Caco-2 (cell line): ENCODE results near the gene TET1. TPM values are rescaled to one million over a fixed set of nuclear protein-coding genes. Genes with fewer than 3 reads are reported as not detected.

ENCODE experiments used
- BruUV-seq: library from RNA; stranded (reverse); fragments of 400-500 nt; replicated peaks from 2 replicates; lab custom pipeline; 2021; lab: Mats Ljungman, UMichigan
- CTCF ChIA-PET: fragments of 300-600 bp; sonication (Branson Sonifier 250); formaldehyde crosslinking; loops from one replicate; lab custom pipeline; 2022; ENCODE audit warnings: antibody characterized with exemption; lab: Charles Lee
- POLR2A ChIA-PET: fragments of 300-600 bp; sonication (Branson Sonifier 250); formaldehyde crosslinking; loops from one replicate; lab custom pipeline; 2022; ENCODE audit warnings: antibody characterized with exemption; lab: Charles Lee
- DNase-seq, 2 experiments: peaks; one replicate each; pipeline versions ENCODE4 v3.0.0 to v3.0.0-alpha.2; 2020 to 2022
- H3K27me3 ChIP-seq: replicated peaks from 2 replicates; pipeline ENCODE4 v1.6.0; 2011; ENCODE audit warnings: low read length; ENCODE audit not compliant: control insufficient read depth, insufficient read depth
- H3K36me3 ChIP-seq: 2 replicates; pipeline ENCODE4 v1.5.1; 2011; ENCODE audit warnings: low read length; ENCODE audit not compliant: control insufficient read depth, insufficient read depth
- H3K4me1 ChIP-seq: fragments of 250-450 bp; sonication (Bioruptor Pico); 2 replicates; pipeline ENCODE4 v1.5.1; 2020; ENCODE audit warnings: mild to moderate bottlenecking
- H3K4me3 ChIP-seq: 2 replicates; pipeline ENCODE4 v1.5.1; 2011; ENCODE audit warnings: low read depth, mild to moderate bottlenecking, control low read depth, low read length
- H3K9me3 ChIP-seq: fragments of 250-450 bp; sonication (Bioruptor Pico); 2 replicates; pipeline ENCODE4 v1.5.1; 2020; ENCODE audit warnings: mild to moderate bottlenecking, moderate library complexity
- H3K27ac Mint-ChIP-seq: one replicate; pipeline ENCODE4 v1.8.0; 2022; ENCODE audit warnings: mixed read lengths; ENCODE audit not compliant: unreplicated experiment
- H3K27me3 Mint-ChIP-seq: one replicate; pipeline ENCODE4 v1.8.0; 2022; ENCODE audit warnings: mixed read lengths; ENCODE audit not compliant: insufficient read depth, unreplicated experiment
- H3K36me3 Mint-ChIP-seq: one replicate; pipeline ENCODE4 v1.8.0; 2022; ENCODE audit warnings: mild to moderate bottlenecking, mixed read lengths; ENCODE audit not compliant: insufficient read depth, unreplicated experiment
- H3K4me1 Mint-ChIP-seq: one replicate; pipeline ENCODE4 v1.8.0; 2022; ENCODE audit warnings: low read depth, mixed read lengths; ENCODE audit not compliant: unreplicated experiment
- H3K4me3 Mint-ChIP-seq: one replicate; pipeline ENCODE4 v1.8.0; 2022; ENCODE audit warnings: mild to moderate bottlenecking, moderate library complexity, mixed read lengths; ENCODE audit not compliant: unreplicated experiment
- H3K9me3 Mint-ChIP-seq: one replicate; pipeline ENCODE4 v1.8.0; 2022; ENCODE audit warnings: mixed read lengths; ENCODE audit not compliant: unreplicated experiment
- CTCF ChIP-seq, 2 experiments: fragments of 200-600 bp in 1 of 2; IDR thresholded peaks; 1 replicate in 1 of 2; 2 replicates in 1 of 2; pipeline versions ENCODE4 v1.5.1 to v1.8.0; 2011 to 2022; ENCODE audit warnings: antibody characterized with exemption in 1 of 2, control low read depth in 1 of 2, inconsistent platforms in 1 of 2, low read depth in 1 of 2, low read length in 1 of 2, mild to moderate bottlenecking in 1 of 2, moderate library complexity in 1 of 2; ENCODE audit not compliant: insufficient read depth in 1 of 2, severe bottlenecking in 1 of 2, unreplicated experiment in 1 of 2
- intact Hi-C: fragments of 100-400 bp; cut with micrococcal nuclease; formaldehyde crosslinking; loops from one replicate; pipeline ENCODE4 v1.10.0; 2022; ENCODE audit not compliant: unreplicated experiment
- total RNA-seq: library from RNA; stranded (reverse); gene quantifications from 2 replicates; pipeline ENCODE4 v1.2.3, GENCODE V29; 2022

TET1 gene
- total RNA-seq, 1 experiment from 2014 or later = 18.6 TPM

DNA sequence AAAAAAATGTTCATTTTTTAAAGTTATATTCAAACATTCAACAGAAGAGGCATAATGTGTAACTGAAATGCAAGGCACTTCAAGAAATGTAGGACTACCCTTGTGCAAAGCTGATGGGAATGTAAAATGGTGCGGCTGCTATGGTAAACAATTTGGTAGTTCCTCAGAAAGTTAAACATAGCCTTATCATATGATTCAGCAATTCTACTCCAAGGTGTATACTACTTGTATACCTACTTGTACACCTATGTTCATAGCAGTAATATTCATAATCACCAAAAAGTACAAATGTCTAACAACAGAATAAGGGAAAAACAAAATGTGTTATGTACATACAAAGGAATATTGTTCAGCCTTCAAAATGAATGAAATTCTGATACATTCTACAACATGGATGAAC, 37.3 kb downstream of the TET1 start:
- DNase-seq = no peak
- BruUV-seq = no TSS peak
- intact Hi-C loops = no loop called here
- ChIA-PET POLR2A (no interaction called here), CTCF (no interaction called here)
- no peak overlapping the region for H3K4me3 Mint-ChIP-seq
- H3K4me3 ChIP-seq = no peak overlapping the region
- no peaks in the 10 kb centered on the region for H3K9me3 Mint-ChIP-seq
- H3K27me3 ChIP-seq = no peaks in the 10 kb centered on the region
- H3K36me3 ChIP-seq = 0 out of 2 replicates have a peak, but pooled peaks cover 1% of the 10 kb centered on the region
- no peaks in the 10 kb centered on the region for H3K27me3 Mint-ChIP-seq
- peaks cover 27% of the 10 kb centered on the region for H3K4me1 Mint-ChIP-seq
- H3K27ac Mint-ChIP-seq = no peak overlapping the region
- H3K4me1 ChIP-seq = peaks cover 31% of the 10 kb centered on the region
- no peak for TF ChIP-seq CTCF (IDR thresholded peaks at IDR 0.05; ENCODE audit: insufficient read depth in 1 of 2, low read depth in 1 of 2, low read length in 1 of 2, severe bottlenecking in 1 of 2, unreplicated experiment in 1 of 2)
- peaks cover 5% of the 10 kb centered on the region for H3K36me3 Mint-ChIP-seq
- no peaks in the 10 kb centered on the region for H3K9me3 ChIP-seq

DNA sequence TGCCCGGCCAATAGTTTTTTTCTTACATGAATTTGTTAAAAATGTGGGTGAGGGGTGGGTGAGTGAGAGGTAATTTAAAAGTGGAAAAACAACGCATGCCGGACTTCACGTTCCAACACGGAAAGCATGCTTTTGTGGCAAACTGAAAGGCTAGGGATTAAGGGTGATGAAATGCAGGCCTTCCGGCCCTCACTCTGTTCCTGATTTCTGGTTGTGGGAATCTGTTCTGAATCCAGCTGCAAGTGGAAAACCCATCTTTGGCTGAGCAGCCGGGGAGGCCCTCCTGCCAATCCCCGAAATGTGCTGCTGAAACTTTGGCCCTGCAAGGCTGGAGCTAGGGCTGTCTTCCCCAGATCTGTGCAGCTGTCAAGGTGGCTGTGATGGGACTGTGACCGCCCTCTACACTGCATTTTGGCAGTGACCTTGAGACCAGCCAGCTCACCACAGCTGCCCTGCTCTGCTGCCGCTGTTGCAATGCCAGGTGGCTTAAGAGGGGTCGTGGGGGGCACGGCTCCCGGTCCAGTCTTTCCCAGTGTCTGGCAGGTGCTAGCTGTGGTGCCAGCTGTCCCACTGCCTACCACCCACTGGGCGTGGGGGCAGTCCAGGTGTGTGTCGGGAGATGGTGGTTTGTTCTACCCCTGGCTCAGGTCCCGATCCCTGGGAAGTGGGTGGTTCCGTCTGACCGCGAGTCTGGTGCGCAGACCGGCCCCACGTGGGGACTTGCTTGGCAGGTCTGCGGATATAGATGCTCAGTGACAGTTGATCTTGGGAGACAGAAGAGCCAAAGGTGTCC, 39.0 kb downstream of the TET1 start:
- Histone ChIP-seq H3K4me3 (no peak overlapping the region), H3K4me1 (peaks cover 41% of the 10 kb centered on the region), H3K27me3 (no peaks in the 10 kb centered on the region), H3K9me3 (no peaks in the 10 kb centered on the region), H3K36me3 (0 out of 2 replicates have a peak, but pooled peaks cover 1% of the 10 kb centered on the region)
- Mint-ChIP-seq H3K9me3 (no peaks in the 10 kb centered on the region), H3K4me3 (peak overlapping the region; percentile 82), H3K4me1 (peaks cover 35% of the 10 kb centered on the region), H3K27me3 (no peaks in the 10 kb centered on the region), H3K36me3 (peaks cover 11% of the 10 kb centered on the region), H3K27ac (peak overlapping the region; percentile 90)
- peak in 1 of 2 experiments; percentile 24 for DNase-seq
- intact Hi-C loops = no loop called here
- no peak for TF ChIP-seq CTCF (IDR thresholded peaks at IDR 0.05; ENCODE audit: insufficient read depth in 1 of 2, low read depth in 1 of 2, low read length in 1 of 2, severe bottlenecking in 1 of 2, unreplicated experiment in 1 of 2)
- CTCF ChIA-PET = interaction anchor here (0.6 kb wide), 1 partner anchor 368 kb away, joined by 3 read pairs; no protein-coding TSS in a partner anchor
- POLR2A ChIA-PET = no interaction called here
- no TSS peak for BruUV-seq

DNA sequence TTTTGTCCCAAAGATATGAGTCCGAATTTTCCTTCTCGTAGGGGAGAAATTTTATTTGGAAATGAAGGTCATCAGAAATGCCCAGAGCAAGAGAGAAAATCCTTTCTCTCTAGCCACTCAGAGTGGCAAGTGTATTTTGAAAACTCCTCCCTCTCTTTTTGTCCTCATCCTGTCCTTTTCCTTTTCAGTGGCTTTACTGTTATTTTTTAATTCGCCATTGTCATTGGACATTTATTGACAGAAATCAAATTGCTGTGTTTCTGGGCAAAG, 39.6 kb downstream of the TET1 start:
- CTCF ChIA-PET = interaction anchor here (0.6 to 1.0 kb wide), 3 partner anchors 49 to 369 kb away, joined by 3 to 4 read pairs (median 3); no protein-coding TSS in a partner anchor
- Histone ChIP-seq H3K4me1 (peaks cover 41% of the 10 kb centered on the region), H3K36me3 (0 out of 2 replicates have a peak, but pooled peaks cover 1% of the 10 kb centered on the region), H3K4me3 (peak overlapping the region; percentile 45), H3K27me3 (no peaks in the 10 kb centered on the region), H3K9me3 (no peaks in the 10 kb centered on the region)
- Mint-ChIP-seq H3K36me3 (peaks cover 11% of the 10 kb centered on the region), H3K27me3 (no peaks in the 10 kb centered on the region), H3K4me1 (peaks cover 35% of the 10 kb centered on the region), H3K27ac (peak overlapping the region; percentile 90), H3K4me3 (peak overlapping the region; percentile 82), H3K9me3 (no peaks in the 10 kb centered on the region)
- DNase-seq = no peak
- intact Hi-C loops = loop anchor here (1.0 to 2.0 kb wide), 3 partner anchors 39 to 122 kb away; partner anchors contain the start of genes CCAR1 and TET1
- POLR2A ChIA-PET = interaction anchor here (0.5 to 2.2 kb wide), 5 partner anchors 19 to 461 kb away, joined by 3 to 26 read pairs (median 5); partner anchors contain the start of genes CCAR1, DNA2 and TET1
- no TSS peak for BruUV-seq
- TF ChIP-seq CTCF (IDR thresholded peaks at IDR 0.05; ENCODE audit: insufficient read depth in 1 of 2, low read depth in 1 of 2, low read length in 1 of 2, severe bottlenecking in 1 of 2, unreplicated experiment in 1 of 2) = no peak
